ENCODE results near the gene NDUFA8.
"Not testable (repeated sequence)": the region's sequence is repeated elsewhere in the genome, so short reads cannot be mapped to it uniquely, and the experiment has no call there.

Gene NDUFA8

GRCh38 chr9:122122468-122122867, 37.1 kb downstream of the NDUFA8 start:
- DNase-seq (ENCODE audit: low read depth in 2 of 3, low spot score in 2 of 3), result no peak

GRCh38 chr9:122121931-122122330, 37.6 kb downstream of the NDUFA8 start:
- DNase-seq (ENCODE audit: low read depth in 2 of 3, low spot score in 2 of 3), result no peak

GRCh38 chr9:122121391-122121790, 38.2 kb downstream of the NDUFA8 start:
- no peak for DNase-seq (ENCODE audit: low read depth in 2 of 3, low spot score in 2 of 3)

- DNase-seq (ENCODE audit: low read depth in 2 of 3, low spot score in 2 of 3), result no peak
Measured at GRCh38 chr9:122120316-122121071, 39.1 kb downstream of the NDUFA8 start.

DNA sequence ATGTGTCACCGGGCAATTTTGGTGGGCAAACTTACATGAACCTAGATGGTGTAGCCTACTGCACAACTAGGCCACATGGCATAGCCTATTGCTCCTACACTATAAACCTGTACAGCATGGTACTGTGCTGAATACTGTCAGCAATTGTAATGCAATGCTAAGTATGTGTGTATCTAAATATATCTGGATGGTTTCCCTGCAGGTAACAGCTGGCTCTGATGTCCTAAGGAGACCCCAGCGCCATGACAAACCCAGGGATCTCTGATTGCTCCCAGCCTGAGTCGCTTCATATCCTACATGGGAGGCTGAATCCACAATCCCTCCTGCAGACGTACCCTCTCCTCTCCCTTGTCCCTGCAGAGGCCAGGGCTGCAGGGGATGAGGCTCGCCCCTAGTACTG, 39.9 kb downstream of the NDUFA8 start:
- DNase-seq (ENCODE audit: low read depth in 2 of 3, low spot score in 2 of 3), result no peak

- DNase-seq (ENCODE audit: low read depth in 2 of 3, low spot score in 2 of 3), result no peak
Measured at GRCh38 chr9:122119166-122119521, 40.4 kb downstream of the NDUFA8 start.

DNA sequence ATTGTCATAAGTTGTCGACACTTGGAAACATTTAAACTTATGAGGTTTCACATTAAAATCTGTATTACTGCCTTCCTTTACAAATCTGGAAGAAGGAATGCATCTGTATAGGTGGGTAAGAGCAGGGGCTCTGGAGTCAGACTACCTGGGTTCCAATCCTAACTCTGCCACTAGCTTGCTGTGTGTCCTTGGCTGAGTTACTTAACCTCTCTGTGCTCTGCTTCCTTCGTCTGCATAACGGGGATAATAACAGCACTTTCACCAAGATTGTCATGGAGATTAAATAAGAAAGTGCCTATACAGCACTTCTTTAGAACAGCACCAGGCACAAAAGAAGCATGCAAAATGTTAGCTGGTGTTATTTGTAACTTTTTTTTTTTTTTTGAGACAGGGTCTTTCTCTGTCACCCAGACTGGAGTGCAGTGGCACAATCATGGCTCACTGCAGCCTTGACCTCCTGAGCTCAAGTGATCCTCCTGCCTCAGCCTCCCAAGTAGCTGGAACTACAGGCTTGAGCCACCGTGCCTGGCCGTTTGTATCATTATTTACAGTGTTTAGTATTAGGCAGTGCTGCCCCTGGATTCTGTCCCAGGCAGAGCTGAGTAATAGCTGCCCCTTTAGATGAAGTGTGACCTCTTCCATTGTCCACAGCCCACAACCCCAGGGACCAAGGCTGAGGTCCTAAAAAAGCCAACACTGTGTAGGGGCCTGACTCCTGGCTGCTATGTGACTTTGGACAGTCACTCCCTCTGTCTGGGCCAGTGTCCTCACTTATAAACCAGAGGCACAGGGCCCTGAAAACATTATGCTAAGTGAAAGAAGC, 41.0 kb downstream of the NDUFA8 start:
- DNase-seq (ENCODE audit: low read depth in 2 of 3, low spot score in 2 of 3), result no peak

GRCh38 chr9:122117241-122117640, 42.3 kb downstream of the NDUFA8 start:
- DNase-seq (ENCODE audit: low read depth in 2 of 3, low spot score in 2 of 3), result not testable (repeated sequence)

DNA sequence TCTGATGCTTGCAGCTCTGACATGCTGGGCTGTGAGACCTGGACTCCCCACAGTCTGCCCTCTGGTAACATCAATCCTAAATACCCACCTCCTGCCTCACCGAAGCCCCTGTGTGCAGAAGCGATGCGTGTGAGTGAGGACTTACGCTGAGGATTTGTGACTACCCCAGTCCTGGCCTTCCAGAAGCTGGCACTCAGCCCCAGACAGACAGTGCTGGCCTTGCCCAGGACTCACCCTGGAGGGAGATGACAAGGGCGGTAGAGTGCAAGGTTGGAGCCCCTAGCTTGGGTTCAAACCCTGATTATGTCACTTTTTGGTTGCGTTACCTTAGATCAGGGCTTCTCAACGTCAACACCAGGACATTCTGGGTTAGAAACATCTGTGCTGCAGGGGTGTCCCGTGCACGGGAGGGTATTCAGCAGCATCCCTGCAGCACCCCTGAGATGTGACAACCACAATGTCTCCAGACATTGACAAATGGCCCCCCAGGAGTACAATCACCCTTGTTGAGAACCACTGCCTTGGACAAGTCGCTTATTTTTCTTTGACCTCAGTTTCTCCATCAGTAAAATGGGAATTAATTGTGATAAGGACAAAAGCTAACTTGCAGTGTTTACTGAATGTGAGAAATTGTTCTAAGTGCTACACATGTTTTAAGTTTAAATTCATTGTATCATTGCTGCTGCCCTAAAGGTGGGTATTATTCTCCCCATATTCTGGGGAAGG, 43.0 kb downstream of the NDUFA8 start:
- DNase-seq (ENCODE audit: low read depth in 2 of 3, low spot score in 2 of 3), result no peak

- DNase-seq (ENCODE audit: low read depth in 2 of 3, low spot score in 2 of 3), result no peak
Measured at GRCh38 chr9:122116040-122116439, 43.5 kb downstream of the NDUFA8 start.

DNA sequence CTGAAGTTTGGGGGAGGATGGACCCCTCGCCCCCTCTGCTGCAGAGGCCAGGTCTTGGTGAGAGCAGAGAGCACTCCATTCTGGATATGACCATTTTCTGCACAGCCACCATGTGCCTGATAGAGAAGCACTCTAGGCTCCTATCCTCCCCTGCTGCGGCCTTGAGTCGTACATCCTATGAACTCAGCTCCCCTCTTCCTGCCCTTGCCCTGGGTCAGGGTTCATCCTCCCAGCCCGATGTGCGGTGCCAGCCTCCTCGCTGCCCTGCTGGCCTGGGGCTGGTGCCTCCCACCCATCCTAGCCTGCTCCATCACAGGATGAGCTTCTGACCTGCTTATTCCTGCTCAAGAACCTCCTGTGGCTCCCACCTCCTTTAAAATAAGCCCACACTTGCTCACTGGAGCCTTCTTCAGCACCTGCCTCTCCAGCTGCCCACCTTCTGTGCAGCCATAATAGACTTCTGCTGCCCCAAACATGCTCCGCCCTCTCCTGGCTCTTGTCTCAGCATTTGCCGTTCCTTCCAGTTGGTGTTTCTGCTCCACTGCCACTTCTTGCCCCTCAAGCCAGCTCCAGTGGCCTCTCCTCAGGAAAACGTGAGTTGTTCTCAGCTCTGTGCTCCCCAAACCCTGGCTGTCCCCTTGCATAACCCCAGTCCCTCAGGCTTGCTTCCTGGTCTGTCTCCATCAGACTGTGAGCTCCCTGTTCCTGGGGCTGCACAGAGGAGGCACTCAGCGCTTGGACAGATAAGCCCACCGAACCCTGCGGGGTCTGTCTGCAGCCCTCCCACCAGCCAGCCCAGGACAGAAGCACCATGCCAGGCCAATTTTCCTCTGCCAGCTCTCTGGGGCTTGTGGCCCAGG, 44.2 kb downstream of the NDUFA8 start:
- DNase-seq (ENCODE audit: low read depth in 2 of 3, low spot score in 2 of 3), result no peak

- no peak for DNase-seq (ENCODE audit: low read depth in 2 of 3, low spot score in 2 of 3)
Measured at GRCh38 chr9:122113574-122113973, 46.0 kb downstream of the NDUFA8 start.

DNA sequence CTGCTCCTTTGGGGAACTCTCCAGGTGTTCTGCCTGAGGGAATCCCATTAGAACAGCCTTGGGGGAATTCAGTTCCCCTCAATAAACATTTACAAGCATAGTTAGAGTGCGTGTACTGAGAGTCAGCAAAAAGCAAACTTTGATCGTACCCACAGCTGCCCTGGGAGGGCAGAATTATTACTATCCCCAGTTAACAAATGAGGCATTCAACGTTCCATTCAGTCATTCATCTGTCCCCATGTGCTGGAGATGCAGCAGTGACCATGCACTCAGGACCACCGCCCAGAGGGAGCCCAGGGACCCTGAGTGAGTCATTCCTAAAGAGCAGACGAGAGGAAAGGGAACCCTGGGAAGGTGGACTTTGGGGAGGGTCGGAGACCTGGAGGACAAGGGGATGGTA, 47.3 kb downstream of the NDUFA8 start:
- DNase-seq (ENCODE audit: low read depth in 2 of 3, low spot score in 2 of 3), result no peak

GRCh38 chr9:122111413-122112085, 48.0 kb downstream of the NDUFA8 start:
- DNase-seq (ENCODE audit: low read depth in 2 of 3, low spot score in 2 of 3), result no peak

DNA sequence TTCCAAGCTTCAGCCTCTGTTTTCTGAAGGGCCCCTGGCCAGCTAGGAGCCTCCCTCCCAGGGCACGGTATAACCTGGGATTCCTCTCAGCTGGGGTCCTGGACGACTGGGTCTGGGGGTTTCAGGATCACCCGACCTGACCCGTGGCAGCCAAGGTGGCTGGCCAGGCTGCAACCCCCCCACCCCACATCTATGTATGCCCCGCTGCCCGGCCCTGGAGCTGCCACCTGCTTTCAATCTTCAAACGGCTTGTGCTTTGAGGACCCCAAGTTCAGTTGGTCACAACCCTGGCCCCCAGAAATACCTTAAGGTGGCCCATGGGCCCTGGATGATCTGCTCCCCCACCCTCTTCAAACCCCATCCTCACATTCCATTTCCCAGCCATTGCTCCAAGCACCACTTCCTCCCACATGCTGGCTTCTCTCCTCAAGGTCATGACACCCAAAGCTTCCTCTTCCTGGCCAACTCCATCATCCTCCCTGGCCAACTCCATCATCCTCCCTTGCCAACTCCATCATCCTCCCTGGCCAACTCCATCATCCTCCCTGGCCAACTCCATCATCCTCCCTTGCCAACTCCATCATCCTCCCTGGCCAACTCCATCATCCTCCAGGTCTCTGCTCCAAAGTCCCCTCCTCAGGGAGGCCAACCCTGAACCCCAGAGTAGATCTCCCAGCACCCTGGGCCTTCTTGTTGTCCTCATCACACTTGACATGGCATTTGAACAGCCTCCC, 49.3 kb downstream of the NDUFA8 start:
- DNase-seq (ENCODE audit: low read depth in 2 of 3, low spot score in 2 of 3), result no peak

DNA sequence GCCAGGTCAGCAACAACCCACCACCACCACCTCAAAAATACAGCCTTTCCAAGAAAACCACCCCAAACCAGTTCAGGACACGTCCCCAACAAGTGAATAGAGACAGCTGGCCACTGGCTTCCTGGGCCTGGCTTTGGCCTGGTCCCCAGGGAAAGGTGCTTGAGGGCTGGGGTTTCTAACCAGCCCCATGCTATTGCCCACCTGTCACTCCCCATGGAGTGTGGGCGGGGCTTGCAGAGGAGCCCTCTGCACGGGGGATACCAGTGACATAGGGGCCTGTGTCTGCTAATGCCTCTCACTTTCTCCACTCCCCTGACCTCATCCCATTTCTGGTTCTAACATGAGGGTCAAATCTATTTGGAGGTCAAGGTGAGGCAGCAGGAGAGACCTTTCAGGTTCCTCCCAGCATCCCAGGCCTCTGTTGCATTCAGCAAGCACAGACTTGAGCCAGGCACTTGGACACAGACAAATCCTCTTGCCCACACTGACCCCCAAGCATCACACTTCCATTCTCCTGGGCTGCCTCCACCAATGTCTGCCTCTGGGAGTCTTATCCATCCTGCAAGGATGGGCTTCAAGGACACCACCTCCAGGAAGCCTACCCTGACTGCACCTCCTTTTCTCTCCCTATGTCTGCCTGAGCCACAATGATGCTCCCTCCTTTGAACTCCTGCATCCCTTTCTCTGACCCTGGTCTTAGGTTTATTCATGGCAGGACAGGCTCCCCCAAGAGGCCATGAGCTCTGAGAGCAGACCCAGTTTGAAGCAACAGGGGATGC, 50.4 kb downstream of the NDUFA8 start:
- no peak for DNase-seq (ENCODE audit: low read depth in 2 of 3, low spot score in 2 of 3)

- DNase-seq (ENCODE audit: low read depth in 2 of 3, low spot score in 2 of 3), result no peak
Measured at GRCh38 chr9:122107291-122107805, 52.2 kb downstream of the NDUFA8 start.

- no peak for DNase-seq (ENCODE audit: low read depth in 2 of 3, low spot score in 2 of 3)
Measured at GRCh38 chr9:122106576-122106975, 53.0 kb downstream of the NDUFA8 start.

- DNase-seq (ENCODE audit: low read depth in 2 of 3, low spot score in 2 of 3), result no peak
Measured at GRCh38 chr9:122103985-122104384, 55.6 kb downstream of the NDUFA8 start.
